NCI-H82 treated with DMSO at 0.1 percent for 48 hours (cell line): Measurements from ENCODE around the gene ARGLU1.
"Not testable (repeated sequence)": the region's sequence is repeated elsewhere in the genome, so short reads cannot be mapped to it uniquely, and the experiment has no call there.

Experiments
- DNase-seq: peaks from one replicate; lab custom pipeline; 2025; ENCODE audit not compliant: unreplicated experiment; lab: John Stamatoyannopoulos, UW

The ARGLU1 gene

GRCh38 chr13:106567474-106568298 lies at the start of gene ARGLU1:
Gene ARGLU1, minus strand, starts transcription at chr13:106568137. Its CDS starts 218 bp downstream, at chr13:106567919.
- DNase-seq = peak; percentile 76

- DNase-seq = no peak
Observed at GRCh38 chr13:106617561-106617960, 49.6 kb upstream of the ARGLU1 start.

DNA sequence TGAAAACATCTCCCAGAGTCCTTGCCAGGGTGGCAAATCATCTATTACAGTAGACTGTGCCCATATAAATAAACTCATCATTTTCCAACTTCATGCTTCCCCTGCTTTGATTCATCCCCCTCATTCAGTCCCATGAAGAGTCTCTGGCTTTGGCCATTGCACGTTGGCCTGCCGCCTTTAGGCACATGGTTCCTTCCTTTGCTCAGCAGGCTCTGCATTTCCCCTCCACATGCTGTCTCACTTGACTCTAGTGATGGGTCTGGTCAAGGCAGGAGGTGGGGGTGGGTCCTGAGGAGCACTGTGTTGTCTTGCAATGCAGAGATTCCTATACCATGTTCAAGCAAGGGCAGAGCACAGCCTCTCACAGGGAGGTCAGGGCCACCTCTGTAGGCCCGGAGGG lies 48.8 kb upstream of the ARGLU1 start:
- DNase-seq = no peak

DNA sequence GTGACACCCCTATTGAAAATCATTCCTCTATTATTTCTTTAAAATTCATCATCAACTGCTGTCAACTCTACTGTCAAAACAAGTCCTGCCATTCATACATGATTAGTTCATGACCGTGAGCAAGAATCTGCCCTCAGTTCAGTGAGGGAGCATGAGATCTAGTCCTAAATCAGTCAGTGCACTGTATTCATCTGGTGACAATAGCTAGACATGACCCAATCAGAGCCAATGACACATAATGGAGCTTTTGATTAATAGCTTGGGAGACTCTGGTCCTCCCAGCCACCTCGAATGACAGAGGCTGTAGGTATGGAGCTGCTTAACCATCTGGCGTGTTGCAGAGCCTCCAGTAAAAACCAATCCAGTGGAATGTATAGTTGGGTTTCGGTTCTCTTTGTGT lies 46.9 kb upstream of the ARGLU1 start:
- no peak for DNase-seq

- DNase-seq = no peak
Observed at GRCh38 chr13:106612688-106613087, 44.8 kb upstream of the ARGLU1 start.

GRCh38 chr13:106610486-106610885 lies 42.5 kb upstream of the ARGLU1 start:
- no peak for DNase-seq

DNA sequence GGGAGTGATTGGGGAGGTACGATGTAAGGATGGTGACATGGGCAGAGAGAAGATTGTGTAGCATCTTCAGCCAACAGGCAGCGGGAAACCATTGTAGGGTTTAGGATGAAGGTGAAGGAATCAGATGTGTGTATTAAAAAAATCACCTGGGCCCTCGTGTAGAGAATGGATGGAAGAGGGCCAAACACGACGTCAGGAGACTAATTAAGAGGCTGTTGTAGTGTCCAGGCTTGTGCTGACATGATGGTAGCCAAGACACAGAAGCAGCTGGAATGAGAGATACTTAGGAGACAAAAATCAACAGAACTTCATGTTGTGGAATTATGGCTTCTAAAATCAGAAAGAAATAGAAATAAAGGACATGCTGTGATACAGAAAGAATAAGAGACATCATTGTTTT lies 41.2 kb upstream of the ARGLU1 start:
- no peak for DNase-seq

DNA sequence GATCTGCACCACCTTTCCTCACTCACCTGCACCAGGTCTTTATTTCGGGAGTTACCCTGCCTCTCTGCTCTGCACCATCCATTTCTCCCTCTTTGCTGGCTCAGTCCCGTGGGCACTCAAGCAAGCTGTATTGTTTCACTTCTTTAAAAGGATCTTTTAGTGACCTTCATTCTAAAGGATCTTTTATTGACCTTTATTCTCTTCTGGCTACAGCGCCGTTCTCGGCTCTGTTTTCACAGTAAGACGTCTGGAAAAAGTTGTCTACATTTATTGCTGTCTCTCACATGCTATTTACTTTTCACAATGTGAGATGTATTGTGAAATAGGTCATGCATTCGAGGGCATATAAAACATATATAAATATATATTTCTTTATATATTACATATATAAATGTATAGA lies 35.6 kb upstream of the ARGLU1 start:
- DNase-seq = no peak

DNA sequence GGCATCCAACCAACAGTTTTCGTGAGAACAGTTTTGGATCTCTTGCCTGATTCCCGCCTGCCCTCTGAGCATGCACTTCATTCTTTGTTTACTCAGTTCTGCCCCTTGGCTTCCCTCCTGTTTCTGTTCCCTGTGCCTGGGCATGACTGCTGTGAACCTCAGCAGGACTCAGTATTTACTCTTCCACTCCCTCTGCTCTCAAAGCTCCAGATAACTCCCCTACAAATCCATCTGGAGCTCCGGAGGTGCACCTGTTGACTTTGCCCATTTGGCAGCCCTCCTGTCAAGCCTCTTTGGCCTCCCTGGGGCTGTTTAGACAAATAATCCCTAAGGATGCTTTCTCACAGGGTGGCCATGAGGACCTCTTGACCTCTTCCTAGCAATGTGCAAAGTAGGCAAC lies 34.2 kb upstream of the ARGLU1 start:
- no peak for DNase-seq

DNA sequence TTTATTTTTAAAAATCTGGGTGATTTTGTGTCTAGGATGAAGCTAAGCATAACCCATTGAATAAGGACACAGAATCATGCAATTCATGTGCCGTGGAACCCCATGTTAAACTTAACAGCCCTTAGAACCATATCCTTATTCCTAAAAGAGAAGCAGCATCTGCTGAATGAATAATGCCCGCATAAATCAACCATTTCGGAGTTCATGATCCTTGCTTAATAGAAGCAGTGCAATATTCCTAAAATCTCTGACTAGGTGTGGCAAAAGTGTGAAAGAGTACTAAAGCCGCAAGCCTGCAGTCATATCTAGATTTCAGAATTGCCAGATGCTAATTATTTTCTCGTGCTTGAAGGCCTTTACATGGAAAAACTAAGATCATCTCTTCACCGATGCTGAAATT lies 33.6 kb upstream of the ARGLU1 start:
- no peak for DNase-seq

- DNase-seq = not testable (repeated sequence)
Observed at GRCh38 chr13:106600798-106601135, 32.8 kb upstream of the ARGLU1 start.

DNA sequence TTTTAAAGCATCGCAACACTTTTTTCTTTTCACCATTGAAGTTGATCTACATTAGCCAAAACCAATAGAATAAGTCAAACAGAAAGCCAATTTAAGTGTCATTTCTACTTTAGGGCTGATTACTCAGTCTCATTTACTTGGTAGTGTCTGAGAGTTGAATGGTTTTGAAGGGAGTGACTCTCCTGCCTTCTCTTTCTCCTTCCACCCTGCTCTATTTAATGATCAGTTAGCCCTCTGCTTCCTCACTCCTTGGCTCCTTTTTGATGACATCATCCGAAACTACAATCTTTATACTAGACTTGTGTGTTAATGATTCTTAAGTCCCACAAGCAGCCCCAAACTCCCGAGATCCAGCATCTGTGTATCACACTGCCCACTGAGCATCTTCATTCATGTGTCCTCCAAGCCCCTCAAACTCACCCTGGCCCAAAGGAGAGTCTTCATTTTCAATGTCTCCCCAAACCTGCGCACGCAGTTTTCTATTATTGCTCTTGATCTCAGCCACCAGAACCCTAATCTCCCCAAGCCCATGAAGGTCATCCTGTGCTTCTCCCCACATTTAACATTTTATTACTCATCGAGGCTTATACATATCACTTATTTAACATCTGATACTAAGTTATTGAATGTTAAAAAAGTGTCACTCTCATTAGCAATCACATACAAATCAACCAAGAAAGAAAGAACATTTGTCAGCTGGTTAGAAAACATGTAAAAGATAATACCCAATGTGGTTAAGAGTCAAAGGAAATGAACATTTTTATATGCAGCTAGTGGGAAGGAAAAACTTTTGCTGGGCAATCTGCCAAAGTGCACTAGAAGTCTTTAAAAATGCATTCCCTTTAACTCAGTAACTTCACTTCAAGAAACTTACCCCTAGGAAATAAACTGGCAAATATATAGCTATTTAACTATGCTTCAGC lies 32.2 kb upstream of the ARGLU1 start:
- DNase-seq = no peak

GRCh38 chr13:106597749-106598395 lies 29.9 kb upstream of the ARGLU1 start:
- DNase-seq = no peak

DNA sequence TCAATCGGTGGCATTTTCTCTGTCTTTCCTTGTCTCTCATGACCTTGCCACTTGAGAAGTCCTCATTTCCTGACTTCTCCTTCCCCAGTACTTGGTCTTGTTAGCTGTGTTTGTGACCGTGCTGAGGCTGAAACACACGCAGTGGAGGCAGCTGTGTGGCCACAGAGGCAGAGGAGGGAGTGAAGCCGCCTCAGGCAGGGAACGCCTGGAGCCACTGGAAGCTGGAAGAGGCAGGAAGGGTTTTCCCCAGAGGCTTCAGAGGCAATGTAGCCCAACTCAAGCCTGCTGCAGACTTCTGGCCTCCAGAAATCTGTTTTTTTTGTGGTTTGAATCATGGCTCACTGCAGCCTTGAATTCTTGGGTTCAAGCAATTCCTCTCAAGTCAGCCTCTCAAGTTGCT lies 29.2 kb upstream of the ARGLU1 start:
- no peak for DNase-seq

GRCh38 chr13:106596275-106596937 lies 28.5 kb upstream of the ARGLU1 start:
- DNase-seq = no peak

DNA sequence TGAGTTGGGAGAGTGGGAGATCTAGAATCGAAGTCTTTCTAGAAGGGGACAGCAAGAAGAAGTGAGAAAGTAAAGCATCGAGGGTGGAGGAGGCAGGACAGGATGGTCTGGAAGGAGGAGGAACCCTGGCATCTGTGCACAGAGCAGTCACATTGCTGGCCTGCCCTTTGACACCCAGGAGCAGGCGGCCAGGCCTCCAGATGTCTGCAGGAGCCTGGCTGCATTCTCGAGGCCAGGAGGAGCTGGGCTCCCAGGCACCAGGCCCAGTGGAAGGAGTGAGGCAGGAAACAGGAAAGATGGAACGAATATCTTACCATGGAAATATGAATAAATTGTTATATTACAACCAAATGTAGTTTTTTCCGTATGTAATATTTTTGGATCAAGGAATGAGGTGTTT lies 27.7 kb upstream of the ARGLU1 start:
- no peak for DNase-seq

DNA sequence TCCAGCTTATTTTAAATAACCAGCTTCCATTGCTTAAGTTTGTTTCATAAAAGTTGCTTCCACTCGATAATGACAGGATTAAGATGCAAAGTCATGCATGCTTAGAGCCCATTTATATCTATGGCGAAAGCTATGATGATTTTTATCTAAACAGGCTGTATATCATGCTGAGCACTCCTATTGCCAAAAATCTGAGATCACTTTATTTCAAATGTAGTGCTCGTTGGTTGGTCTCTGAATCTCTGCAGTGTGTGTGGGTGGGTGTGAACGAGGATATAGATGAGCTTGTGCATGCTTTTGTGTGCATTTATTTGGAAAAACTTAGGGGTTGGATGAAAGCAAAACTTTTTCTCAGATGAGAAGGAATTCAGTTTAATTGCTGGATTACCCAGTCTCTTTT lies 27.0 kb upstream of the ARGLU1 start:
- DNase-seq = no peak

GRCh38 chr13:106593132-106593531 lies 25.2 kb upstream of the ARGLU1 start:
- DNase-seq = no peak

- no peak for DNase-seq
Observed at GRCh38 chr13:106591299-106591698, 23.4 kb upstream of the ARGLU1 start.

DNA sequence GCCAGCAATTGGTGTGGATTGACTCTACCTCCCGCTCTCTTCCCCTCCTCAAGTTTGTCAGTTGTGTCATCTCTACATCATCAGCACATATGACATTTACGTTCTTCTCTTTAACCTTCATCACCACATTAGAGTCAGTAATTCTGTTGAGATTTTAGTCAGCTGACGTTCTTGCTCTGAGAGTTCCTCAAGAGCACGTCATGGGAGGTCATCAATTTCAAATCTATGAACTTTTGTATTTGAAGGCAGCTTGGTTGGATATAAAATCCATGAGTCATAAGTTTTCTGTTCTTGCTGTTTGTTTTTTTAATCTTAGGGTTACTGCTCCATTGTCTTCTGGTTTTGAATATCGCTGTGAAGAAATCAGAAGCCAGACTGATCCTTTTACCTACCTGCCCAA lies 21.8 kb upstream of the ARGLU1 start:
- DNase-seq = no peak

- DNase-seq = no peak
Observed at GRCh38 chr13:106588367-106588766, 20.4 kb upstream of the ARGLU1 start.
